ENCODE results near the gene FREM2.
A peak's percentile ranks its signal among the peaks of the same experiment; 100 is the strongest.

The FREM2 gene

GRCh38 chr13:38759390-38759789, 72.5 kb downstream of the FREM2 start:
- no peaks in the 10 kb centered on the region for H3K4me1 ChIP-seq (ENCODE audit: low read length)
- H3K9ac ChIP-seq (ENCODE audit: low read length), result no peak overlapping the region
- no peaks in the 10 kb centered on the region for H3K9me3 ChIP-seq (replicated peaks; ENCODE audit: insufficient read depth, low read length)
- H3K4me2 ChIP-seq (ENCODE audit: low read depth, low read length), result no peak overlapping the region
- no peaks in the 10 kb centered on the region for H3K36me3 ChIP-seq (replicated peaks; ENCODE audit: insufficient read depth, low read length)
- H3K27ac ChIP-seq (ENCODE audit: low read length), result no peak overlapping the region
- H2AFZ ChIP-seq (ENCODE audit: low read length), result no peak overlapping the region
- no peak for DNase-seq
- H3K27me3 ChIP-seq (replicated peaks; ENCODE audit: insufficient read depth, low read length), result no peaks in the 10 kb centered on the region
- H4K20me1 ChIP-seq (ENCODE audit: insufficient read depth, low read length), result no peaks in the 10 kb centered on the region
- H3K4me3 ChIP-seq (ENCODE audit: low read length), result no peak overlapping the region
- H3F3A ChIP-seq (ENCODE audit: insufficient read depth, low read length), result no peaks in the 10 kb centered on the region
- no peaks in the 10 kb centered on the region for H3K79me2 ChIP-seq (ENCODE audit: low read length)
- no peaks in the 10 kb centered on the region for H3K9me2 ChIP-seq (replicated peaks; ENCODE audit: insufficient read depth, low read length)
- TF ChIP-seq EZH2 (optimal IDR thresholded peaks at IDR 0.05; ENCODE audit: low read depth, low read length), result no peak
- TF ChIP-seq EZH2phosphoT487 (IDR thresholded peaks at IDR 0.05; ENCODE audit: low read length), result no peak

GRCh38 chr13:38763446-38764381, 76.8 kb downstream of the FREM2 start:
- H3F3A ChIP-seq (ENCODE audit: insufficient read depth, low read length), result no peaks in the 10 kb centered on the region
- H3K4me2 ChIP-seq (ENCODE audit: low read depth, low read length), result peak overlapping the region; percentile 29; the same call in 1 of the 2 replicates
- H3K9me3 ChIP-seq (replicated peaks; ENCODE audit: insufficient read depth, low read length), result no peaks in the 10 kb centered on the region
- TF ChIP-seq CTCF (IDR thresholded peaks at IDR 0.05; ENCODE audit: low read length) (peak; percentile 48), EZH2phosphoT487 (IDR thresholded peaks at IDR 0.05; ENCODE audit: low read length) (no peak)
- no peaks in the 10 kb centered on the region for H3K36me3 ChIP-seq (replicated peaks; ENCODE audit: insufficient read depth, low read length)
- no peaks in the 10 kb centered on the region for H3K4me1 ChIP-seq (ENCODE audit: low read length)
- no peaks in the 10 kb centered on the region for H4K20me1 ChIP-seq (ENCODE audit: insufficient read depth, low read length)
- peak; percentile 37 for DNase-seq
- no peak overlapping the region for H3K9ac ChIP-seq (ENCODE audit: low read length)
- no peaks in the 10 kb centered on the region for H3K27me3 ChIP-seq (replicated peaks; ENCODE audit: insufficient read depth, low read length)
- H3K4me3 ChIP-seq (ENCODE audit: low read length), result no peak overlapping the region
- no peak overlapping the region for H3K27ac ChIP-seq (ENCODE audit: low read length)
- no peaks in the 10 kb centered on the region for H3K9me2 ChIP-seq (replicated peaks; ENCODE audit: insufficient read depth, low read length)
- H3K79me2 ChIP-seq (ENCODE audit: low read length), result no peaks in the 10 kb centered on the region
- 0 out of 2 replicates have a peak overlapping the region, but pooled peaks have one; percentile 30 for H2AFZ ChIP-seq (ENCODE audit: low read length)

GRCh38 chr13:38766799-38767198, 79.9 kb downstream of the FREM2 start:
- Histone ChIP-seq H3K36me3 (replicated peaks; ENCODE audit: insufficient read depth, low read length) (no peaks in the 10 kb centered on the region), H3K27ac (ENCODE audit: low read length) (no peak overlapping the region), H3K79me2 (ENCODE audit: low read length) (no peaks in the 10 kb centered on the region), H3K4me3 (ENCODE audit: low read length) (no peak overlapping the region), H3K9me2 (replicated peaks; ENCODE audit: insufficient read depth, low read length) (no peaks in the 10 kb centered on the region), H4K20me1 (ENCODE audit: insufficient read depth, low read length) (no peaks in the 10 kb centered on the region), H3K27me3 (replicated peaks; ENCODE audit: insufficient read depth, low read length) (no peaks in the 10 kb centered on the region), H3K9ac (ENCODE audit: low read length) (no peak overlapping the region), H3K4me1 (ENCODE audit: low read length) (0 out of 2 replicates have a peak, but pooled peaks cover 3% of the 10 kb centered on the region), H3K4me2 (ENCODE audit: low read depth, low read length) (no peak overlapping the region), H2AFZ (ENCODE audit: low read length) (no peak overlapping the region), H3K9me3 (replicated peaks; ENCODE audit: insufficient read depth, low read length) (no peaks in the 10 kb centered on the region), H3F3A (ENCODE audit: insufficient read depth, low read length) (no peaks in the 10 kb centered on the region)
- DNase-seq, result no peak
- TF ChIP-seq CTCF (IDR thresholded peaks at IDR 0.05; ENCODE audit: low read length) (no peak), EZH2 (optimal IDR thresholded peaks at IDR 0.05; ENCODE audit: low read depth, low read length) (no peak), EZH2phosphoT487 (IDR thresholded peaks at IDR 0.05; ENCODE audit: low read length) (no peak)

Measured in MM.1S (cell line).